Trophoblast cell (in vitro differentiated cells and primary cell): ENCODE measurements around the gene MFAP3.

Source experiments
- DNase-seq, 2 donors: peaks; one replicate each; pipeline ENCODE4 v3.0.0-alpha.2; 2016
- H2AFZ ChIP-seq: 2 replicates; pipeline ENCODE4 v1.6.1; 2013; ENCODE audit warnings: low read length, moderate library complexity, mild to moderate bottlenecking; ENCODE audit not compliant: insufficient read depth, poor library complexity
- H2AK5ac ChIP-seq: 2 replicates; pipeline ENCODE4 v1.6.1; 2013; ENCODE audit warnings: mild to moderate bottlenecking, low read length
- H2BK120ac ChIP-seq: 2 replicates; pipeline ENCODE4 v1.6.1; 2013; ENCODE audit warnings: low read length, mild to moderate bottlenecking, moderate library complexity; ENCODE audit not compliant: insufficient read depth, poor library complexity
- H2BK12ac ChIP-seq: 2 replicates; pipeline ENCODE4 v1.6.1; 2013; ENCODE audit warnings: mild to moderate bottlenecking, low read length, moderate library complexity
- H2BK5ac ChIP-seq: 2 replicates; pipeline ENCODE4 v1.6.1; 2013; ENCODE audit warnings: low read length, low read depth, moderate library complexity, mild to moderate bottlenecking; ENCODE audit not compliant: poor library complexity
- H3K14ac ChIP-seq: 2 replicates; pipeline ENCODE4 v1.6.1; 2013; ENCODE audit warnings: mild to moderate bottlenecking, low read length
- H3K18ac ChIP-seq: 2 replicates; pipeline ENCODE4 v1.6.1; 2013; ENCODE audit warnings: mild to moderate bottlenecking, low read length
- H3K23ac ChIP-seq: 2 replicates; pipeline ENCODE4 v1.6.1; 2013; ENCODE audit warnings: low read length
- H3K27ac ChIP-seq: 2 replicates; pipeline ENCODE4 v1.5.1; 2013; ENCODE audit warnings: low read depth, mild to moderate bottlenecking, inconsistent platforms, low read length, moderate library complexity
- H3K27me3 ChIP-seq: 2 replicates; pipeline ENCODE4 v1.6.1; 2013; ENCODE audit warnings: inconsistent platforms, mild to moderate bottlenecking, low read length, moderate library complexity; ENCODE audit not compliant: insufficient read depth
- H3K36me3 ChIP-seq, 2 experiments: 1 replicate in 1 of 2; 2 replicates in 1 of 2; pipeline ENCODE4 v1.6.1; 2013; ENCODE audit warnings: low read length in 2 of 2, mild to moderate bottlenecking in 2 of 2, moderate library complexity in 1 of 2; ENCODE audit not compliant: insufficient read depth in 2 of 2, control insufficient read depth in 1 of 2
- H3K4ac ChIP-seq: 2 replicates; pipeline ENCODE4 v1.6.1; 2013; ENCODE audit warnings: low read depth, mild to moderate bottlenecking, low read length, moderate library complexity
- H3K4me1 ChIP-seq, 2 experiments: 1 replicate in 1 of 2; 2 replicates in 1 of 2; pipeline ENCODE4 v1.6.1; 2013; ENCODE audit warnings: low read length in 2 of 2, mild to moderate bottlenecking in 2 of 2, moderate library complexity in 1 of 2; ENCODE audit not compliant: insufficient read depth in 2 of 2, control insufficient read depth in 1 of 2
- H3K4me2 ChIP-seq: 2 replicates; pipeline ENCODE4 v1.6.1; 2013; ENCODE audit warnings: inconsistent platforms, mild to moderate bottlenecking, low read length, moderate library complexity
- H3K4me3 ChIP-seq: 2 replicates; pipeline ENCODE4 v1.5.1; 2013; ENCODE audit warnings: mild to moderate bottlenecking, low read depth, low read length, inconsistent platforms
- H3K79me1 ChIP-seq: one replicate; pipeline ENCODE4 v1.6.1; 2013; ENCODE audit warnings: low read length
- H3K79me2 ChIP-seq: 2 replicates; pipeline ENCODE4 v1.6.1; 2013; ENCODE audit warnings: low read length, mild to moderate bottlenecking; ENCODE audit not compliant: control insufficient read depth, insufficient read depth, poor library complexity
- H3K9ac ChIP-seq: 2 replicates; pipeline ENCODE4 v1.6.1; 2013; ENCODE audit warnings: mild to moderate bottlenecking, low read length
- H3K9me3 ChIP-seq: 2 replicates; pipeline ENCODE4 v1.6.1; 2013; ENCODE audit warnings: low read depth, mild to moderate bottlenecking, control low read depth, inconsistent platforms, low read length; ENCODE audit not compliant: insufficient read depth
- H4K12ac ChIP-seq: 2 replicates; pipeline ENCODE4 v1.6.1; 2013; ENCODE audit warnings: low read depth, mild to moderate bottlenecking, low read length, moderate library complexity
- H4K8ac ChIP-seq: 2 replicates; pipeline ENCODE4 v1.6.1; 2013; ENCODE audit warnings: low read depth, mild to moderate bottlenecking, low read length, moderate library complexity
- H4K91ac ChIP-seq: one replicate; pipeline ENCODE4 v1.6.1; 2013; ENCODE audit warnings: low read depth, mild to moderate bottlenecking, low read length, moderate library complexity
- WGBS: extraction: QIAGEN DNeasy Blood & Tissue Kit; methylation state at CpG from one replicate; pipeline ENCODE4 v1.1.7; 2013; ENCODE audit warnings: missing lambda C conversion rate; ENCODE audit not compliant: insufficient read length, insufficient coverage; ENCODE audit errors: extremely low coverage; 5-methylcytosine and 5-hydroxymethylcytosine counted together

Gene MFAP3

DNA sequence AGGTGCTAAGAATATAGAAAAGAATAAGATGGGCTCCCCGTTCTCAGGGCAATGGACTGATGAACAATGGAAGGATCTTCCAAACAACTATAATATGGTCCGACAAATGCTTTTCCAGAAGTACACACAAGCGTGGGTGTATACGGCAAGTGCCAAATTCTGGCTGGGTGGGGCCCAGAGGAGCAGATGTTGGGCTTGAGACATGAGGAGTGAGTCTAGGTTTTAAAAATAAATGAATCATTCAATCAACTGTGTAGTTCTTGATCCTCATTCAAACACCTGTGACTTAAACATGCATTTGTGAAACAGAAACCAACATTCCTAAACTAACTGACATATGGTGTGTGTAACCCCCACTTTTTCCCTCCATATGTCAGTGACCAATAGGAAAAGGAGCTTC lies 47.9 kb downstream of the MFAP3 start:
- no peak overlapping the region for H3K4me3 ChIP-seq
- no peak overlapping the region for H4K8ac ChIP-seq
- no peak overlapping the region for H3K4me2 ChIP-seq
- H2BK120ac ChIP-seq = no peak overlapping the region
- no peak overlapping the region for H4K91ac ChIP-seq
- no peak overlapping the region for H4K12ac ChIP-seq
- no peak overlapping the region for H2AK5ac ChIP-seq
- no peak overlapping the region for H3K4ac ChIP-seq
- no peak overlapping the region for H3K9ac ChIP-seq
- no peak overlapping the region for H3K27ac ChIP-seq
- no peaks in the 10 kb centered on the region for H3K4me1 ChIP-seq
- WGBS = no CpG with 5 or more reads among the region's 4 CpGs
- H3K9me3 ChIP-seq = peaks cover 2% of the 10 kb centered on the region
- DNase-seq = no peak
- H2BK5ac ChIP-seq = no peak overlapping the region
- no peak overlapping the region for H2BK12ac ChIP-seq
- H3K79me2 ChIP-seq = no peaks in the 10 kb centered on the region
- H3K36me3 ChIP-seq = no peaks in the 10 kb centered on the region
- no peaks in the 10 kb centered on the region for H3K27me3 ChIP-seq
- no peak overlapping the region for H3K23ac ChIP-seq
- H3K18ac ChIP-seq = no peak overlapping the region
- H2AFZ ChIP-seq = no peak overlapping the region
- no peaks in the 10 kb centered on the region for H3K79me1 ChIP-seq
- H3K14ac ChIP-seq = no peak overlapping the region

DNA sequence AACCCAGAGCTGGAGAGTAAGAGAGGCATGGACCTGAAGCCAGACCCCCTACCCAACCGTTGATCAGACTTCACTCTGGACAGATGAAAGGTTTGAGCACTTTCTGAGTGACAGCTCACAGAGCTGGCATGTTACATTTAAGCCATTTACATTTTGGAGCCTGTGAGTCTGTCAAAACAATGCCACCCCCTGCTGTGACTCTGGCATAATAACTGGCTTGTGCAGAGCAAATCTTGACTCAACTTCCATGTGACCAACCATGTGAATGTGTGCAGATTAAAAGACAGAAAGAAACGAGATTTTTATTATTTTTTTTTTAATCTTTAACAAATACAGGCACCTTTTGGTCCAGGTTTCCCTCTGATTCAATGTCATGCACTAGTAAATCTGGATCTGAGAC lies 48.5 kb downstream of the MFAP3 start:
- Histone ChIP-seq H3K23ac (no peak overlapping the region), H4K12ac (no peak overlapping the region), H4K91ac (no peak overlapping the region), H3K4me3 (no peak overlapping the region), H3K14ac (no peak overlapping the region), H3K27me3 (no peaks in the 10 kb centered on the region), H3K4ac (no peak overlapping the region), H3K27ac (no peak overlapping the region), H2BK5ac (no peak overlapping the region), H2BK120ac (no peak overlapping the region), H3K36me3 (no peaks in the 10 kb centered on the region), H3K9ac (no peak overlapping the region), H2BK12ac (no peak overlapping the region), H3K9me3 (peaks cover 2% of the 10 kb centered on the region), H3K79me1 (no peaks in the 10 kb centered on the region), H3K4me2 (no peak overlapping the region), H3K79me2 (no peaks in the 10 kb centered on the region), H3K18ac (no peak overlapping the region), H2AK5ac (no peak overlapping the region), H2AFZ (no peak overlapping the region), H4K8ac (no peak overlapping the region), H3K4me1 (no peaks in the 10 kb centered on the region)
- DNase-seq = no peak
- no CpG with 5 or more reads among the region's 2 CpGs for WGBS

DNA sequence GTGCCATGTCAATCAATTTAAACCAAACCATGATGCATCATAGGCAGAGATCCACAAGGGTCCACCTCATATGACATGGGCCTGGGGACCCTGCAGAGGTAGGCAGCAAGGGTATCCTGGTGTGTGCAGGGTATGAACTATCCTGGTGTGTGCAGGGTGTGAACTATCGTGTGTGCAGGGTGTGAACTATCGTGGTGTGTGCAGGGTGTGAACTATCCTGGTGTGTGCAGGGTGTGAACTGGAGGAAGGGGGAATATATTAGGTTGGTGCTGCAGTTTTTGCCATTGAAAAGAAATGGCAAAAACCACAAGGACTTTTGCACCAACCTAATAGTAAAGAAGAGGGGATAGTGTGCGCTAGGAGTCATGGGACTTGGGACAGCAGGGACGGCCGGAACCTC lies 50.0 kb downstream of the MFAP3 start:
- DNase-seq = no peak
- H3K4me3 ChIP-seq = no peak overlapping the region
- no peak overlapping the region for H4K12ac ChIP-seq
- H3K4ac ChIP-seq = no peak overlapping the region
- no peaks in the 10 kb centered on the region for H3K4me1 ChIP-seq
- no peak overlapping the region for H2AFZ ChIP-seq
- H4K91ac ChIP-seq = no peak overlapping the region
- H3K27ac ChIP-seq = no peak overlapping the region
- peaks cover 2% of the 10 kb centered on the region for H3K9me3 ChIP-seq
- no peak overlapping the region for H3K4me2 ChIP-seq
- no peak overlapping the region for H3K14ac ChIP-seq
- H3K27me3 ChIP-seq = no peaks in the 10 kb centered on the region
- no peak overlapping the region for H2BK5ac ChIP-seq
- H2BK12ac ChIP-seq = no peak overlapping the region
- H3K79me1 ChIP-seq = no peaks in the 10 kb centered on the region
- no peaks in the 10 kb centered on the region for H3K79me2 ChIP-seq
- H2BK120ac ChIP-seq = no peak overlapping the region
- no peak overlapping the region for H4K8ac ChIP-seq
- no peak overlapping the region for H2AK5ac ChIP-seq
- no peak overlapping the region for H3K9ac ChIP-seq
- H3K18ac ChIP-seq = no peak overlapping the region
- H3K36me3 ChIP-seq = no peaks in the 10 kb centered on the region
- no peak overlapping the region for H3K23ac ChIP-seq
- WGBS = no CpG with 5 or more reads among the region's 5 CpGs

DNA sequence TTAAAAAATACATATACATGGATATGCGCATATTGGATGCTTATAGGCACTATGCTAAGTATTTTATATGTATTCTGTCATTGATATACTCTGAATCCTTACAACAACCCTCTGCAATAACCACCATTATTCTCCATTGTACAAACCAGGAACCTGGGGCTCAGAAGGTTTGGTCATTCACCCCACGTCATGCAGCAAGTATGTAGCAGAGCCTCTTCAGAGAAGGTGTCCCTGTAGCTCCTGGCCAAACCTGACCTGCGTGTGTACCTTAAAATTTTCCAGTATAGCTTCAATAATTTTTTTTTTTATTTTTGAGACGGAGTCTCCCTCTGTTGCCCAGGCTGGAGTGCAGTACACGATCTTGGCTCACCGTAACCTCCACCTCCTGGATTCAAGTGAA lies 51.9 kb downstream of the MFAP3 start:
- no peak overlapping the region for H2BK120ac ChIP-seq
- H3K4me2 ChIP-seq = no peak overlapping the region
- no peak for DNase-seq
- H3K9me3 ChIP-seq = peaks cover 2% of the 10 kb centered on the region
- no peak overlapping the region for H4K91ac ChIP-seq
- no peaks in the 10 kb centered on the region for H3K27me3 ChIP-seq
- no peak overlapping the region for H3K27ac ChIP-seq
- no CpG with 5 or more reads among the region's 6 CpGs for WGBS
- no peak overlapping the region for H3K4me3 ChIP-seq
- H2BK5ac ChIP-seq = no peak overlapping the region
- no peak overlapping the region for H3K23ac ChIP-seq
- no peaks in the 10 kb centered on the region for H3K4me1 ChIP-seq
- no peak overlapping the region for H3K9ac ChIP-seq
- no peak overlapping the region for H2AK5ac ChIP-seq
- no peak overlapping the region for H4K8ac ChIP-seq
- no peak overlapping the region for H3K4ac ChIP-seq
- H3K14ac ChIP-seq = no peak overlapping the region
- no peak overlapping the region for H4K12ac ChIP-seq
- H3K36me3 ChIP-seq = no peaks in the 10 kb centered on the region
- H2BK12ac ChIP-seq = no peak overlapping the region
- H3K18ac ChIP-seq = no peak overlapping the region
- H3K79me2 ChIP-seq = no peaks in the 10 kb centered on the region
- no peak overlapping the region for H2AFZ ChIP-seq
- no peaks in the 10 kb centered on the region for H3K79me1 ChIP-seq
